PC-3 (cell line): ENCODE data around the gene TSHZ2. TPM values are rescaled to one million over a fixed set of nuclear protein-coding genes. Genes with fewer than 3 reads are reported as not detected.

Experiments used
- ATAC-seq: fragments of 200-7000 bp; cut with Tn5 transposase; 2 replicates; pipeline ENCODE4 v1.9.1; 2020; ENCODE audit warnings: mild to moderate bottlenecking, moderate library complexity
- BruUV-seq: library from RNA; stranded (reverse); fragments of 400-500 nt; replicated peaks from 2 replicates; lab custom pipeline; 2021; lab: Mats Ljungman, UMichigan
- CTCF ChIA-PET: fragments of 300-600 bp; sonication (Branson Sonifier 250); formaldehyde crosslinking; loops from one replicate; lab custom pipeline; 2022; ENCODE audit warnings: antibody characterized with exemption; lab: Charles Lee
- POLR2A ChIA-PET: fragments of 300-600 bp; sonication (Branson Sonifier 250); formaldehyde crosslinking; loops from one replicate; lab custom pipeline; 2022; ENCODE audit warnings: antibody characterized with exemption; ENCODE audit not compliant: unreplicated experiment; lab: Charles Lee
- DNase-seq: peaks from one replicate; pipeline ENCODE4 v3.0.0-alpha.2; 2015
- H2AFZ ChIP-seq: fragments of 300-600 bp; sonication (generic); 2 replicates; pipeline ENCODE4 v1.6.0; 2016; ENCODE audit warnings: antibody characterized with exemption, low read length
- H3F3A ChIP-seq: fragments of 300-600 bp; sonication (generic); one replicate; pipeline ENCODE4 v1.6.0; 2017; ENCODE audit warnings: antibody characterized with exemption, low read length, control low read depth, mild to moderate bottlenecking; ENCODE audit not compliant: unreplicated experiment
- H3K27ac ChIP-seq: fragments of 300-600 bp; sonication (generic); 2 replicates; pipeline ENCODE4 v1.5.1; 2016; ENCODE audit warnings: mild to moderate bottlenecking, low read length
- H3K27me3 ChIP-seq: fragments of 300-600 bp; sonication (generic); 2 replicates; pipeline ENCODE4 v1.6.1; 2016; ENCODE audit warnings: low read length, mixed read lengths
- H3K36me3 ChIP-seq: fragments of 300-600 bp; sonication (generic); 2 replicates; pipeline ENCODE4 v1.6.1; 2016; ENCODE audit warnings: low read depth, mixed run types, low read length, mixed read lengths
- H3K4me1 ChIP-seq: fragments of 300-600 bp; sonication (generic); 2 replicates; pipeline ENCODE4 v1.5.1; 2016; ENCODE audit warnings: low read length; ENCODE audit not compliant: insufficient read depth
- H3K4me2 ChIP-seq: fragments of 300-600 bp; sonication (generic); 2 replicates; pipeline ENCODE4 v1.6.0; 2016; ENCODE audit warnings: low read length
- H3K4me3 ChIP-seq: fragments of 300-600 bp; sonication (generic); 2 replicates; pipeline ENCODE4 v1.5.1; 2016; ENCODE audit warnings: mild to moderate bottlenecking, low read length, mixed read lengths
- H3K79me2 ChIP-seq: fragments of 300-600 bp; sonication (generic); 2 replicates; pipeline ENCODE4 v1.6.1; 2017; ENCODE audit warnings: low read length, mixed read lengths
- H3K9ac ChIP-seq: fragments of 300-600 bp; sonication (generic); 2 replicates; pipeline ENCODE4 v1.6.0; 2016; ENCODE audit warnings: mild to moderate bottlenecking, low read length
- H3K9me2 ChIP-seq: fragments of 300-600 bp; sonication (generic); replicated peaks from 2 replicates; pipeline ENCODE4 v1.6.1; 2016; ENCODE audit warnings: mixed run types, low read length, mixed read lengths
- H3K9me3 ChIP-seq: fragments of 300-600 bp; sonication (generic); 2 replicates; pipeline ENCODE4 v1.6.1; 2016; ENCODE audit warnings: low read length, mixed read lengths
- H4K20me1 ChIP-seq: fragments of 300-600 bp; sonication (generic); 2 replicates; pipeline ENCODE4 v1.6.1; 2016; ENCODE audit warnings: low read length, mixed read lengths
- CTCF ChIP-seq: fragments of 300-600 bp; sonication (generic); conservative IDR thresholded peaks from 2 replicates; pipeline ENCODE4 v1.5.1; 2017; ENCODE audit warnings: antibody characterized with exemption, low read depth, mild to moderate bottlenecking, low read length
- EZH2 ChIP-seq: fragments of 300-600 bp; sonication (generic); IDR thresholded peaks from one replicate; pipeline ENCODE4 v1.6.1; 2017; ENCODE audit warnings: antibody characterized with exemption, mild to moderate bottlenecking, low read length; ENCODE audit not compliant: unreplicated experiment
- EZH2phosphoT487 ChIP-seq: fragments of 300-600 bp; sonication (generic); IDR thresholded peaks from 2 replicates; pipeline ENCODE4 v1.6.1; 2018; ENCODE audit warnings: mild to moderate bottlenecking, antibody characterized with exemption, low read length, borderline replicate concordance
- intact Hi-C: fragments of 100-400 bp; cut with micrococcal nuclease; formaldehyde crosslinking; loops from 2 replicates; pipeline ENCODE4 v1.9.0; 2023
- total RNA-seq: library from RNA; depleted of rRNA; stranded (reverse); fragments of >200 nt; gene quantifications from 2 replicates; pipeline ENCODE4 v1.2.3, GENCODE V29; 2014

TSHZ2 gene
- total RNA-seq, 1 experiment from 2014 or later = not detected

- intact Hi-C loops = no loop called here
- DNase-seq (no peak), ATAC-seq (no peak)
- Histone ChIP-seq H3K27me3 (peaks cover 63% of the 10 kb centered on the region), H4K20me1 (no peaks in the 10 kb centered on the region), H3K36me3 (no peaks in the 10 kb centered on the region), H3K9me2 (no peaks in the 10 kb centered on the region), H3K27ac (no peak overlapping the region), H3K4me1 (no peaks in the 10 kb centered on the region), H3K79me2 (no peaks in the 10 kb centered on the region), H3F3A (no peaks in the 10 kb centered on the region), H2AFZ (no peak overlapping the region), H3K9me3 (no peaks in the 10 kb centered on the region), H3K4me3 (no peak overlapping the region), H3K4me2 (no peak overlapping the region), H3K9ac (no peak overlapping the region)
- BruUV-seq = no TSS peak
- CTCF ChIA-PET = no interaction called here
- no peak for TF ChIP-seq EZH2
- POLR2A ChIA-PET = no interaction called here
These were observed 312.1 kb downstream of the TSHZ2 start for GRCh38 chr20:53284256-53284655.

- no TSS peak for BruUV-seq
- ChIA-PET POLR2A (no interaction called here), CTCF (no interaction called here)
- H3F3A ChIP-seq = no peaks in the 10 kb centered on the region
- ATAC-seq = no peak
- H3K9ac ChIP-seq = no peak overlapping the region
- H3K4me3 ChIP-seq = no peak overlapping the region
- H3K4me1 ChIP-seq = no peaks in the 10 kb centered on the region
- DNase-seq = no peak
- no peaks in the 10 kb centered on the region for H3K79me2 ChIP-seq
- no peak overlapping the region for H2AFZ ChIP-seq
- H3K27ac ChIP-seq = no peak overlapping the region
- no peaks in the 10 kb centered on the region for H3K9me2 ChIP-seq
- H3K27me3 ChIP-seq = peaks cover 63% of the 10 kb centered on the region
- no peaks in the 10 kb centered on the region for H3K9me3 ChIP-seq
- TF ChIP-seq EZH2phosphoT487 = no peak
- TF ChIP-seq CTCF = no peak
- no peaks in the 10 kb centered on the region for H4K20me1 ChIP-seq
- intact Hi-C loops = no loop called here
- H3K36me3 ChIP-seq = no peaks in the 10 kb centered on the region
- no peak overlapping the region for H3K4me2 ChIP-seq
These were observed 312.5 kb downstream of the TSHZ2 start for GRCh38 chr20:53284696-53285095.

GRCh38 chr20:53287357-53288042, 315.3 kb downstream of the TSHZ2 start:
- DNase-seq (no peak), ATAC-seq (no peak)
- ChIA-PET CTCF (no interaction called here), POLR2A (no interaction called here)
- H3K27me3 ChIP-seq = peaks cover 56% of the 10 kb centered on the region
- H3K9me3 ChIP-seq = no peaks in the 10 kb centered on the region
- no peak for TF ChIP-seq EZH2phosphoT487
- BruUV-seq = no TSS peak
- no peaks in the 10 kb centered on the region for H4K20me1 ChIP-seq
- H3K79me2 ChIP-seq = no peaks in the 10 kb centered on the region
- H3K4me2 ChIP-seq = no peak overlapping the region
- H3K4me1 ChIP-seq = no peaks in the 10 kb centered on the region
- H3K27ac ChIP-seq = no peak overlapping the region
- intact Hi-C loops = no loop called here
- no peaks in the 10 kb centered on the region for H3K36me3 ChIP-seq
- no peak overlapping the region for H3K4me3 ChIP-seq
- no peaks in the 10 kb centered on the region for H3F3A ChIP-seq
- H3K9ac ChIP-seq = no peak overlapping the region
- H2AFZ ChIP-seq = no peak overlapping the region
- no peaks in the 10 kb centered on the region for H3K9me2 ChIP-seq
